ENCODE results near the gene CST11. TPM values are rescaled to one million over a fixed set of nuclear protein-coding genes. Genes with fewer than 3 reads are reported as not detected.

CST11 gene
- total RNA-seq, 1 donor from 2014 or later = not detected

DNA sequence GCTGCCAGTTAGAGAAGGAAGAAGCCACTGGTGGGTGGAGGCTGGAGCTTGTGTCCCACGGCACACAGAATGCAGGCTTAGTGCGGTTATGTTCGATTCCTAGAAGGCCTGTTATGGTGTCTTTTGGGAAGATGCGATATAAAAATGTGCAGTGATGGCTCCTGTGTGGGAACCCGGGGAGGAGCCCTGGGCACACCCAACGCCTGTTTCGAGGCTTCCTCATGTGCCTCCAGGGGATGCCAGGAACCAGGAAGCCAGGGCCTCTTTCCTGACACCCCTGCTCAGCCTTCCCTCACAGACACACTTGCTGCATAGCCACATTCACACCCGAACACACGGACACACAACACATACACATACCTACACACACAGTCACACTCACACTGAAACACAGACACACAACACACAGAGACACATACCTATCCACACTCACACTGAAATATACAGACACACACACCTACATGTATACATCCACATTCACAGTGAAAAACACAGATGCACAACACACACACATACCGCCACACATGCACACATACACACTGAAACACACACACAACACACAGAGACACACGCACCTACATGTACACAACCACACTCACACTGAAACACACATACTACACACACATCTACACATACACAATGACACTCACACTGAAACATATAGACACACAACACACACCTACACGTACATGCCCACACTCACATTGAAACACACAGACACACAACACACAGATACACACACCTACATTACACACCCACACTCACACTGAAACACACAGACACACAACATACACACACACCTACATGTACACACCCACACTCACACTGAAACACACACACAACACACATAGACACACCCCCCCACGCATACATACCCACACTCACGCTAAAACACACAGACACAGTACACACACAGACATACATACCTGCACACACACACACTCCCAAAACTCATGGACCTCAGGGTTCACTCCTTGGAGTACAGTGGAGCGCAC, 1.2 kb upstream of the CST11 start:
- no peaks in the 10 kb centered on the region for H3K27me3 Mint-ChIP-seq
- TF ChIP-seq, protein P1, sequence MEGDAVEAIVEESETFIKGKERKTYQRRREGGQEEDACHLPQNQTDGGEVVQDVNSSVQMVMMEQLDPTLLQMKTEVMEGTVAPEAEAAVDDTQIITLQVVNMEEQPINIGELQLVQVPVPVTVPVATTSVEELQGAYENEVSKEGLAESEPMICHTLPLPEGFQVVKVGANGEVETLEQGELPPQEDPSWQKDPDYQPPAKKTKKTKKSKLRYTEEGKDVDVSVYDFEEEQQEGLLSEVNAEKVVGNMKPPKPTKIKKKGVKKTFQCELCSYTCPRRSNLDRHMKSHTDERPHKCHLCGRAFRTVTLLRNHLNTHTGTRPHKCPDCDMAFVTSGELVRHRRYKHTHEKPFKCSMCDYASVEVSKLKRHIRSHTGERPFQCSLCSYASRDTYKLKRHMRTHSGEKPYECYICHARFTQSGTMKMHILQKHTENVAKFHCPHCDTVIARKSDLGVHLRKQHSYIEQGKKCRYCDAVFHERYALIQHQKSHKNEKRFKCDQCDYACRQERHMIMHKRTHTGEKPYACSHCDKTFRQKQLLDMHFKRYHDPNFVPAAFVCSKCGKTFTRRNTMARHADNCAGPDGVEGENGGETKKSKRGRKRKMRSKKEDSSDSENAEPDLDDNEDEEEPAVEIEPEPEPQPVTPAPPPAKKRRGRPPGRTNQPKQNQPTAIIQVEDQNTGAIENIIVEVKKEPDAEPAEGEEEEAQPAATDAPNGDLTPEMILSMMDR (conservative IDR thresholded peaks at IDR 0.05) = no peak
- H3K9me3 Mint-ChIP-seq = no peaks in the 10 kb centered on the region
- DNase-seq (ENCODE audit: extremely low spot score, unreplicated experiment) = no peak
- no peaks in the 10 kb centered on the region for H3K4me1 Mint-ChIP-seq (ENCODE audit: unreplicated experiment)
- no peaks in the 10 kb centered on the region for H3K36me3 Mint-ChIP-seq
- no peak overlapping the region for H3K4me3 Mint-ChIP-seq
- no peak overlapping the region for H3K27ac Mint-ChIP-seq

DNA sequence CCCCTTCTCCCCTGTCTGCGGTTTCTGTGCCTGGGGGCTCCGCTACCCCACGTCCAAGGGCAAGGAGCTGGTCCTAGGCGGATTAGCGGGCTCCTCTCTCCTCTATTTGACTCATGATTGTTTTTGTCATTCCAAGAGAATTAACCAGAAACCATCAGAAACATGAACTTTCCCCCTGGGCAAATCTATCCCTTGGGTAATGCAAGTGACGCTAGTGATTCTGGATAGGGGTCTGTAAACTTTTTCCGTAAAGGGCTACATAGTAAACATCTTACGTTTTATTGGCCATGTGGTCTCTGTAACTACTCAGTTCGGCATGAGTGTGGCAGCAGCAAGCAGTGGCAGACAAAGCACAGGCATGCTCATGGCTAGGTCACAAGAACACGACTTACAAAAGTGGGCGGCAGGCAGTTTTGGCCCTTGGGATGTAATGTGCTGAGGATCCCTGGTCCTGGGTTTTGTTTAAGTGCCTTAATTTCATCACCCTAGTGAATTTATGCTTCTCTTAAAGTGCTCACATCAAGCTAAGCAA, 654 bp downstream of the CST11 start:
- no peak overlapping the region for H3K4me3 Mint-ChIP-seq
- TF ChIP-seq, protein P1 (conservative IDR thresholded peaks at IDR 0.05) = no peak
- no peak for DNase-seq (ENCODE audit: extremely low spot score, unreplicated experiment)
- no peaks in the 10 kb centered on the region for H3K4me1 Mint-ChIP-seq (ENCODE audit: unreplicated experiment)
- H3K27ac Mint-ChIP-seq = no peak overlapping the region
- no peaks in the 10 kb centered on the region for H3K27me3 Mint-ChIP-seq
- H3K9me3 Mint-ChIP-seq = no peaks in the 10 kb centered on the region
- H3K36me3 Mint-ChIP-seq = no peaks in the 10 kb centered on the region

DNA sequence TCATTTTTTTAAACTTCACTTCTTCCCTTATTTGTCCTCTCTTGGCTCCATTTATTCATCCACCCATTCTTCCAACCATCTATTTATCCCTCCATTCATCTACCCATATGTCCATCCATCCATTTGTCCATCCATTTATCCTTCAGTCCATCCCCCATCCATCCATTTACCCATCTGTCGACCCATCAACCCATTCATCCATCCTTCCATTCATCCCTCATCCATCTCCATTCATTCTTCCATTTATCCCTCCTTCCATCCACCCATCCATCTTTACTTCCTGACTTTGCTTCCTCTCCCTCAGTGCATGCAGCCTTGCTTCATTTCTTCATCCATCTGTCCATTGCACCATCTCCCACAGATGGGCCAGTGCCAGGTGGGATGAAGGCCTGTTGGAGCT, 1.8 kb downstream of the CST11 start:
- H3K9me3 Mint-ChIP-seq = no peaks in the 10 kb centered on the region
- H3K36me3 Mint-ChIP-seq = no peaks in the 10 kb centered on the region
- H3K4me3 Mint-ChIP-seq = no peak overlapping the region
- H3K27ac Mint-ChIP-seq = no peak overlapping the region
- no peak for DNase-seq (ENCODE audit: extremely low spot score, unreplicated experiment)
- TF ChIP-seq, protein P1 (conservative IDR thresholded peaks at IDR 0.05) = no peak
- no peaks in the 10 kb centered on the region for H3K4me1 Mint-ChIP-seq (ENCODE audit: unreplicated experiment)
- H3K27me3 Mint-ChIP-seq = no peaks in the 10 kb centered on the region

DNA sequence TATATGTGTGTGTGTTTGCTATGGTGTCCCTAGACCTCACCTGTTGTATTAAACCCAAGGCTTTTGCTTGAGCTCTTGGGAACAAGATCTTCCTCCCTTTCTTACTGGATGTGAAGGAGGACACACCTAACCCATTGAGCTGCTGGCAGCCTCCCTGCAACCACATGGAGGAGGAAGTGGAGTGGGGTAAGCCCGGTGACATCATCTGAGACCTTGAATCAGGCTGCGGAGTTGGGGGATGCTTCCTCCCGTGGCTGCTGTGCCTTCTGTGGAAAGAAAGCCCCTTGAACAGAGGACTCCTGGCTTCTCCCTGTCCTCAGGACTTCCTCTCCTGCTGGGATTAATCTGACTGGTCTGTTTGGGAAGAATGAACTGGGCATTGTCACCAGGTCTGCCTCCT, 3.3 kb downstream of the CST11 start:
- Mint-ChIP-seq H3K27ac (no peak overlapping the region), H3K27me3 (peaks cover 3% of the 10 kb centered on the region), H3K36me3 (no peaks in the 10 kb centered on the region), H3K4me3 (no peak overlapping the region), H3K9me3 (no peaks in the 10 kb centered on the region), H3K4me1 (ENCODE audit: unreplicated experiment) (no peaks in the 10 kb centered on the region)
- no peak for DNase-seq (ENCODE audit: extremely low spot score, unreplicated experiment)
- TF ChIP-seq, protein P1 (conservative IDR thresholded peaks at IDR 0.05) = no peak

DNA sequence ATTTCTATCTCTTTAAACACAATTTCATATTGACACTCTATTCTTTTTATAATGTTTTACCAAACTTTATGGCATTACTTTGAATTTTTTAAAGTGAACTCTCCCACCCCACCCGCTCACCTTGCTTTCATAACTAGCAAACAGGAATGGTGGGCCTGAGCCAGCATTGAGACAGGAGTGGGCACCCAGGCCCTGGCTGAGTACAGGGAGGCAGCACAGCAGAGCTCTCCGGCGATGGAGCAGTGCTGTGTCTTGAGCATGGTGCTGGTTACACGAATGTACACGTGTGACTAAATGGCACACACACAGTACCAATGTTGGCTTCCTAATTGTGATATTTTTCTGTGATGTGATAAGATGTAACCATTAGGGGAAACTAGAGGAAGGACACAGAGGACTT, 4.5 kb downstream of the CST11 start:
- Mint-ChIP-seq H3K4me3 (no peak overlapping the region), H3K9me3 (no peaks in the 10 kb centered on the region), H3K4me1 (ENCODE audit: unreplicated experiment) (no peaks in the 10 kb centered on the region), H3K36me3 (no peaks in the 10 kb centered on the region), H3K27ac (no peak overlapping the region), H3K27me3 (peaks cover 3% of the 10 kb centered on the region)
- TF ChIP-seq, protein P1 (conservative IDR thresholded peaks at IDR 0.05) = no peak
- DNase-seq (ENCODE audit: extremely low spot score, unreplicated experiment) = no peak

Data from type B pancreatic cell (in vitro differentiated cells).